H9 (cell line): ENCODE data around the gene LINC00632. TPM values are rescaled to one million over a fixed set of nuclear protein-coding genes. Genes with fewer than 3 reads are reported as not detected.
"Not testable (repeated sequence)": the region's sequence is repeated elsewhere in the genome, so short reads cannot be mapped to it uniquely, and the experiment has no call there.

Source experiments
- DNase-seq: peaks from one replicate; pipeline ENCODE4 v3.0.0-alpha.2; 2017
- H2AFZ ChIP-seq: one replicate; pipeline ENCODE4 v1.6.1; 2013; ENCODE audit warnings: mild to moderate bottlenecking, low read length, control low read depth, moderate library complexity
- H2AK5ac ChIP-seq: 2 replicates; pipeline ENCODE4 v1.6.1; 2013; ENCODE audit warnings: low read length, control low read depth, mixed read lengths; ENCODE audit not compliant: insufficient read length
- H2BK120ac ChIP-seq: one replicate; pipeline ENCODE4 v1.6.1; 2013; ENCODE audit warnings: low read depth, mild to moderate bottlenecking, low read length, control low read depth, inconsistent platforms; ENCODE audit not compliant: poor library complexity, severe bottlenecking
- H2BK12ac ChIP-seq: 2 replicates; pipeline ENCODE4 v1.6.1; 2013; ENCODE audit warnings: low read length, control low read depth, mixed read lengths, low read depth; ENCODE audit not compliant: insufficient read length
- H2BK15ac ChIP-seq: 2 replicates; pipeline ENCODE4 v1.6.1; 2013; ENCODE audit warnings: low read depth, low read length, control low read depth
- H2BK20ac ChIP-seq: one replicate; pipeline ENCODE4 v1.6.1; 2013; ENCODE audit warnings: low read depth, mild to moderate bottlenecking, low read length, control low read depth, inconsistent platforms; ENCODE audit not compliant: poor library complexity, severe bottlenecking
- H2BK5ac ChIP-seq: 2 replicates; pipeline ENCODE4 v1.6.1; 2013; ENCODE audit warnings: low read length, control low read depth, mixed read lengths; ENCODE audit not compliant: insufficient read length
- H3K14ac ChIP-seq: 2 replicates; pipeline ENCODE4 v1.6.1; 2013; ENCODE audit warnings: low read length, control low read depth; ENCODE audit not compliant: insufficient read depth
- H3K18ac ChIP-seq: 2 replicates; pipeline ENCODE4 v1.6.1; 2013; ENCODE audit warnings: low read depth, mild to moderate bottlenecking, mixed read lengths, low read length, control low read depth; ENCODE audit not compliant: insufficient read length
- H3K23ac ChIP-seq: 2 replicates; pipeline ENCODE4 v1.6.1; 2013; ENCODE audit warnings: low read length, control low read depth, mixed read lengths, low read depth; ENCODE audit not compliant: insufficient read length
- H3K23me2 ChIP-seq: 2 replicates; pipeline ENCODE4 v1.6.1; 2013; ENCODE audit warnings: low read depth, mild to moderate bottlenecking, mixed read lengths, low read length, control low read depth; ENCODE audit not compliant: insufficient read length, poor library complexity, severe bottlenecking
- H3K27ac ChIP-seq: 2 replicates; pipeline ENCODE4 v1.5.1; 2013; ENCODE audit warnings: low read length, control low read depth, mixed read lengths, low read depth; ENCODE audit not compliant: insufficient read length
- H3K27me3 ChIP-seq: 2 replicates; pipeline ENCODE4 v1.6.1; 2013; ENCODE audit warnings: low read length, control low read depth, inconsistent platforms; ENCODE audit not compliant: insufficient read depth
- H3K4ac ChIP-seq: 2 replicates; pipeline ENCODE4 v1.6.1; 2013; ENCODE audit warnings: low read depth, mild to moderate bottlenecking, control low read depth, inconsistent platforms, low read length, moderate library complexity
- H3K4me1 ChIP-seq: 2 replicates; pipeline ENCODE4 v1.6.1; 2013; ENCODE audit warnings: low read length, control low read depth, inconsistent platforms; ENCODE audit not compliant: insufficient read depth
- H3K4me2 ChIP-seq: 2 replicates; pipeline ENCODE4 v1.6.1; 2013; ENCODE audit warnings: low read length, control low read depth, mixed read lengths; ENCODE audit not compliant: insufficient read length, insufficient read depth
- H3K56ac ChIP-seq: 2 replicates; pipeline ENCODE4 v1.6.1; 2013; ENCODE audit warnings: low read depth, mild to moderate bottlenecking, mixed read lengths, low read length, control low read depth; ENCODE audit not compliant: insufficient read length
- H3K79me1 ChIP-seq: 2 replicates; pipeline ENCODE4 v1.6.1; 2013; ENCODE audit warnings: low read depth, mild to moderate bottlenecking, moderate library complexity, low read length, control low read depth, inconsistent platforms; ENCODE audit not compliant: insufficient read depth, poor library complexity, severe bottlenecking
- H3K79me2 ChIP-seq: 2 replicates; pipeline ENCODE4 v1.6.1; 2013; ENCODE audit warnings: low read length, control low read depth, inconsistent platforms; ENCODE audit not compliant: insufficient read depth
- H3K9ac ChIP-seq: 2 replicates; pipeline ENCODE4 v1.6.1; 2013; ENCODE audit warnings: low read length, control low read depth, mixed read lengths; ENCODE audit not compliant: insufficient read length; ENCODE audit errors: extremely low read depth
- H3K9me3 ChIP-seq: one replicate; pipeline ENCODE4 v1.6.1; 2013; ENCODE audit warnings: low read depth, low read length, inconsistent platforms; ENCODE audit not compliant: control insufficient read depth
- H3T11ph ChIP-seq: one replicate; pipeline ENCODE4 v1.6.1; 2013; ENCODE audit warnings: mild to moderate bottlenecking, low read length, control low read depth, inconsistent platforms
- H4K20me1 ChIP-seq: one replicate; pipeline ENCODE4 v1.6.1; 2013; ENCODE audit not compliant: control insufficient read depth, insufficient read length, insufficient read depth
- H4K5ac ChIP-seq: 2 replicates; pipeline ENCODE4 v1.6.1; 2013; ENCODE audit warnings: low read depth, mild to moderate bottlenecking, mixed read lengths, low read length, control low read depth; ENCODE audit not compliant: insufficient read length
- H4K8ac ChIP-seq: replicated peaks from 2 replicates; pipeline ENCODE4 v1.6.1; 2013; ENCODE audit warnings: low read length, control low read depth, mixed read lengths, low read depth; ENCODE audit not compliant: insufficient read length
- H4K91ac ChIP-seq: 2 replicates; pipeline ENCODE4 v1.6.1; 2013; ENCODE audit warnings: low read depth, mild to moderate bottlenecking, moderate library complexity, mixed read lengths, low read length, control low read depth; ENCODE audit not compliant: insufficient read length
- H3K27ac Mint-ChIP-seq, 3 experiments: 2 replicates in 2 of 3; 3 replicates in 1 of 3; pipeline ENCODE4 v1.8.0; 2020 to 2021; ENCODE audit warnings: mixed read lengths in 3 of 3, mild to moderate bottlenecking in 1 of 3, moderate library complexity in 1 of 3
- H3K27me3 Mint-ChIP-seq: 2 replicates; pipeline ENCODE4 v1.8.0; 2021; ENCODE audit warnings: low read depth, mild to moderate bottlenecking, moderate library complexity, mixed read lengths
- H3K36me3 Mint-ChIP-seq, 3 experiments: 2 replicates in 2 of 3; 3 replicates in 1 of 3; pipeline ENCODE4 v1.8.0; 2020 to 2021; ENCODE audit warnings: low read depth in 3 of 3, mixed read lengths in 3 of 3; ENCODE audit not compliant: insufficient read depth in 1 of 3
- H3K4me1 Mint-ChIP-seq, 2 experiments: 2 replicates each; pipeline ENCODE4 v1.8.0; 2020; ENCODE audit warnings: mixed read lengths in 2 of 2
- H3K4me3 Mint-ChIP-seq, 2 experiments: 2 replicates in 1 of 2; 3 replicates in 1 of 2; pipeline ENCODE4 v1.8.0; 2020 to 2021; ENCODE audit warnings: mild to moderate bottlenecking in 2 of 2, mixed read lengths in 2 of 2, moderate library complexity in 1 of 2
- H3K9me3 Mint-ChIP-seq, 2 experiments: 2 replicates in 1 of 2; 3 replicates in 1 of 2; pipeline ENCODE4 v1.8.0; 2020; ENCODE audit warnings: mild to moderate bottlenecking in 2 of 2, mixed read lengths in 2 of 2, moderate library complexity in 1 of 2
- CTCF ChIP-seq: fragments of 200-600 bp; sonication (generic); conservative IDR thresholded peaks from 3 replicates; pipeline ENCODE4 v1.8.0; 2021; ENCODE audit warnings: antibody characterized with exemption, mild to moderate bottlenecking
- WGBS: extraction: QIAGEN DNeasy Blood & Tissue Kit; methylation state at CpG from one replicate; pipeline ENCODE4 v1.1.7; 2013; ENCODE audit warnings: missing lambda C conversion rate, low lambda C conversion rate, mixed read lengths; ENCODE audit not compliant: insufficient read length; ENCODE audit errors: extremely low coverage; 5-methylcytosine and 5-hydroxymethylcytosine counted together
- total RNA-seq: library from RNA; stranded (reverse); gene quantifications from 2 replicates; pipeline ENCODE4 v1.2.1, GENCODE V29; 2021

LINC00632 gene
- total RNA-seq, 1 experiment from 2014 or later: 46.3 TPM

DNA sequence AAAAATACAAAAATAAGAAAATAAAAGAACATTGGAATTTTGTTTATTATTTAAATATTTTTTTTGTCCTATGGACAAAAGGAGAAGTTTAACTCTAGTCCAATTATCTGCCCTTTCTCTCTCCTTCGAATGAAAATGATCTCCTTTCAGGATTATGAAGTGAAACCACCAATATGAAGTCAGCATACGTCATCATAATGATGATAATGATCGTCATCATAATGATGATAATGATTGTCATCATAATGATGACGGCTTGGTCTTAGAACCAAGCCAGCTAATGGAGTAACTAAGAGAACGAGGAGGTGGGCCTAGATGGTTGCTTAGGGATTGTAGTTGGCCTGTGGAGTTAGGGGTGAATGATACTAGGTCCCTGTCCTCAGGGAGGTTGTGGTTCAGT lies 21.9 kb upstream of the LINC00632 start:
- no CpG with 5 or more reads among the region's 5 CpGs for WGBS
- TF ChIP-seq CTCF: no peak
- H3K27ac Mint-ChIP-seq: no peak overlapping the region

GRCh38 chrX:140691596-140691995 lies 18.0 kb upstream of the LINC00632 start:
- H3K23me2 ChIP-seq, H2BK5ac ChIP-seq, H4K5ac ChIP-seq, H4K20me1 ChIP-seq, H3K18ac ChIP-seq, H3K27ac Mint-ChIP-seq, H2BK20ac ChIP-seq, DNase-seq, H4K91ac ChIP-seq, H3K14ac ChIP-seq, H3T11ph ChIP-seq, H3K9ac ChIP-seq, H3K56ac ChIP-seq, H2AFZ ChIP-seq, H3K36me3 Mint-ChIP-seq, H3K27ac ChIP-seq, H2BK15ac ChIP-seq, H3K27me3 ChIP-seq, H3K27me3 Mint-ChIP-seq, H2BK120ac ChIP-seq, H2AK5ac ChIP-seq, H3K23ac ChIP-seq, H3K4me1 Mint-ChIP-seq, H3K4ac ChIP-seq, H2BK12ac ChIP-seq, H3K79me1 ChIP-seq, H3K79me2 ChIP-seq, H4K8ac ChIP-seq, H3K4me1 ChIP-seq, H3K9me3 ChIP-seq, H3K4me2 ChIP-seq, H3K4me3 Mint-ChIP-seq: not testable (repeated sequence)
- no CpG with 5 or more reads among the region's 4 CpGs for WGBS
- peaks cover 0 to 34% of the 10 kb centered on the region in 2 experiments; a peak in 2 of 5 replicates for H3K9me3 Mint-ChIP-seq

More for the DNA sequence above, 21.9 kb upstream of the LINC00632 start:
- no peak overlapping the region for H3T11ph ChIP-seq
- no peak overlapping the region for H2AK5ac ChIP-seq
- no peak overlapping the region for H2AFZ ChIP-seq
- H3K4me1 Mint-ChIP-seq: no peaks in the 10 kb centered on the region
- H3K4ac ChIP-seq: no peak overlapping the region
- no peak overlapping the region for H2BK120ac ChIP-seq
- no peak overlapping the region for H3K14ac ChIP-seq
- no peak for DNase-seq
- H3K4me3 Mint-ChIP-seq: no peak overlapping the region
- peaks cover 0 to 6% (median 0%) of the 10 kb centered on the region in 3 experiments; a peak in 2 of 7 replicates for H3K36me3 Mint-ChIP-seq
- no peaks in the 10 kb centered on the region for H3K27me3 ChIP-seq
- no peak overlapping the region for H3K23ac ChIP-seq
- no peaks in the 10 kb centered on the region for H3K79me1 ChIP-seq
- H3K27ac ChIP-seq: no peak overlapping the region
- peaks cover 6 to 27% of the 10 kb centered on the region in 2 experiments; a peak in 4 of 5 replicates for H3K9me3 Mint-ChIP-seq
- no peaks in the 10 kb centered on the region for H4K20me1 ChIP-seq
- no peaks in the 10 kb centered on the region for H3K9me3 ChIP-seq
- H3K9ac ChIP-seq: no peak overlapping the region
- H4K8ac ChIP-seq: no peak overlapping the region
- no peak overlapping the region for H4K5ac ChIP-seq
- H3K27me3 Mint-ChIP-seq: no peaks in the 10 kb centered on the region
- H3K56ac ChIP-seq: no peak overlapping the region
- no peak overlapping the region for H2BK5ac ChIP-seq
- no peaks in the 10 kb centered on the region for H3K23me2 ChIP-seq
- H3K18ac ChIP-seq: no peak overlapping the region
- H4K91ac ChIP-seq: no peak overlapping the region
- H3K4me2 ChIP-seq: no peak overlapping the region
- H2BK15ac ChIP-seq: no peak overlapping the region
- no peaks in the 10 kb centered on the region for H3K79me2 ChIP-seq
- H3K4me1 ChIP-seq: no peaks in the 10 kb centered on the region
- no peak overlapping the region for H2BK20ac ChIP-seq
- no peak overlapping the region for H2BK12ac ChIP-seq
